ENCODE measurements around the gene C10orf71. TPM values are rescaled to one million over a fixed set of nuclear protein-coding genes. Genes with fewer than 3 reads are reported as not detected.

Gene C10orf71
- total RNA-seq, 2 donors from 2014 or later, result 0.26 to 0.99 TPM

- ATAC-seq (no peak), DNase-seq (no peak)
- intact Hi-C loops (cut with DNase I), result no loop called here
- peaks cover 19% of the 10 kb centered on the region for H3K4me1 ChIP-seq
- no peak for TF ChIP-seq POLR2A (IDR thresholded peaks at IDR 0.05)
- TF ChIP-seq, protein P1, sequence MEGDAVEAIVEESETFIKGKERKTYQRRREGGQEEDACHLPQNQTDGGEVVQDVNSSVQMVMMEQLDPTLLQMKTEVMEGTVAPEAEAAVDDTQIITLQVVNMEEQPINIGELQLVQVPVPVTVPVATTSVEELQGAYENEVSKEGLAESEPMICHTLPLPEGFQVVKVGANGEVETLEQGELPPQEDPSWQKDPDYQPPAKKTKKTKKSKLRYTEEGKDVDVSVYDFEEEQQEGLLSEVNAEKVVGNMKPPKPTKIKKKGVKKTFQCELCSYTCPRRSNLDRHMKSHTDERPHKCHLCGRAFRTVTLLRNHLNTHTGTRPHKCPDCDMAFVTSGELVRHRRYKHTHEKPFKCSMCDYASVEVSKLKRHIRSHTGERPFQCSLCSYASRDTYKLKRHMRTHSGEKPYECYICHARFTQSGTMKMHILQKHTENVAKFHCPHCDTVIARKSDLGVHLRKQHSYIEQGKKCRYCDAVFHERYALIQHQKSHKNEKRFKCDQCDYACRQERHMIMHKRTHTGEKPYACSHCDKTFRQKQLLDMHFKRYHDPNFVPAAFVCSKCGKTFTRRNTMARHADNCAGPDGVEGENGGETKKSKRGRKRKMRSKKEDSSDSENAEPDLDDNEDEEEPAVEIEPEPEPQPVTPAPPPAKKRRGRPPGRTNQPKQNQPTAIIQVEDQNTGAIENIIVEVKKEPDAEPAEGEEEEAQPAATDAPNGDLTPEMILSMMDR (IDR thresholded peaks at IDR 0.05), result no peak
- H3K27me3 ChIP-seq, result no peaks in the 10 kb centered on the region
- H3K4me3 ChIP-seq, result no peak overlapping the region
- no peaks in the 10 kb centered on the region for H3K9me3 ChIP-seq
- H3K36me3 ChIP-seq (replicated peaks in 1 of 2; ENCODE audit: insufficient read depth in 1 of 2, low read depth in 2 of 2), result no peaks in the 10 kb centered on the region
- H3K27ac ChIP-seq, result no peak overlapping the region
- WGBS, 2 donors, result 27 to 41% methylated on average over 2 of the region's 2 CpGs
These were observed 58.9 kb downstream of the C10orf71 start for GRCh38 chr10:49357910-49358309.

DNA sequence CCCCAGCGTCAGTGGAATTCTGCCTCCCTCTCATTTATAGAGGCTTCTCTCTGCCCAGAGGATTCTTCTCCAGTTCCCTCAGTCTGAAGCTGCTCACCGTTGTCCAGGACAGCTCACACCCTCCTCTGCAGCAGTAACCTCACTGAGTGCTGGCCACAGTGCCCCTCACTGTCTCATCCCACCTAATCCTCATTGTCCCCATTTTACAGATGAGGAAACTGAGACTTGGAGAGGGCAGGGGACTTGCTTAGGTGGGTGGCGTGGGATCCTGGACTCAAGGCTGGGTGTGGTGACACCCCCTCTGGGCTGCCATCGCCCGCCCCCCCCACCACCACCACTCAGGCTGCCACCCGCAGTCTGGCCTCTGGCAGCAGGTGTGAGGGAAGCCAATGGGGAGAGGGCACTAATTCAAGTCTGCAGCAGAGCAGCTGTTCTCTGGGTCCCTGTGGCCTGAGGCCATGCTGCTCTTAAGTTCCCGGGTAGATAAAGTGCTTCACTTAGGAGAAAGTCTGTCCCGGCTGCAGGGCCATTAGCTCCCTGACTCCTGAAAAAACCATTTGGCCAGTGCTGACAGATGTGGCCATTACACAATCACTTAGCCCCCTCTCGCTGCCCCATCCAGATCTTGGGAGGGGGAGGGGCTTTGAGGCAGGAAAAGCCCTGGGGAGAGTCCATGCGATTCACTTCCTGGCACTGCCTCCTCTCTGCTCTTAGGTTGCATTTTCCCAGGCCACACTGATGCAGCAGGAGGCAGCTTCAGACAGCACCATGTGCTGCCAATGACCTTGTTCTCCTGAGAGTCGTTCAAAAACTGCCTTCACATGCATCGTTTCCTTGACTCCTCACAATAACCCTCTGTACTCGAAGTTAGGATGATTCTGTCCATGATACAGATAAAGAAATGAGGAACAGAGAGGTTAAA lies 60.6 kb downstream of the C10orf71 start:
- H3K27me3 ChIP-seq, result no peaks in the 10 kb centered on the region
- intact Hi-C loops (cut with DNase I), result no loop called here
- WGBS, 2 donors, result 43 to 47% methylated on average over 12 of the region's 13 CpGs
- DNase-seq, result no peak
- H3K36me3 ChIP-seq (replicated peaks in 1 of 2; ENCODE audit: insufficient read depth in 1 of 2, low read depth in 2 of 2), result no peaks in the 10 kb centered on the region
- no peak for ATAC-seq
- H3K4me3 ChIP-seq, result no peak overlapping the region
- H3K4me1 ChIP-seq, result peaks cover 24% of the 10 kb centered on the region
- no peak overlapping the region for H3K27ac ChIP-seq
- TF ChIP-seq, protein P1 (IDR thresholded peaks at IDR 0.05), result no peak
- TF ChIP-seq POLR2A (IDR thresholded peaks at IDR 0.05), result no peak
- no peaks in the 10 kb centered on the region for H3K9me3 ChIP-seq

- no peaks in the 10 kb centered on the region for H3K36me3 ChIP-seq (replicated peaks in 1 of 2; ENCODE audit: insufficient read depth in 1 of 2, low read depth in 2 of 2)
- intact Hi-C loops (cut with DNase I), result no loop called here
- H3K9me3 ChIP-seq, result no peaks in the 10 kb centered on the region
- DNase-seq (no peak), ATAC-seq (no peak)
- no peaks in the 10 kb centered on the region for H3K27me3 ChIP-seq
- TF ChIP-seq POLR2A (IDR thresholded peaks at IDR 0.05), result no peak
- TF ChIP-seq, protein P1 (IDR thresholded peaks at IDR 0.05), result no peak
- H3K27ac ChIP-seq, result no peak overlapping the region
- WGBS, 2 donors, result 69 to 72% methylated on average over 7 to 15 of the region's 15 CpGs
- peaks cover 24% of the 10 kb centered on the region for H3K4me1 ChIP-seq
- H3K4me3 ChIP-seq, result no peak overlapping the region
These were observed 61.6 kb downstream of the C10orf71 start for GRCh38 chr10:49360271-49361177.

GRCh38 chr10:49361178-49361554 lies 62.2 kb downstream of the C10orf71 start:
- H3K4me1 ChIP-seq, result peaks cover 24% of the 10 kb centered on the region
- H3K27me3 ChIP-seq, result no peaks in the 10 kb centered on the region
- H3K27ac ChIP-seq, result no peak overlapping the region
- no peak for DNase-seq
- no peaks in the 10 kb centered on the region for H3K9me3 ChIP-seq
- WGBS, 2 donors, result 73 to 95% methylated on average over 7 to 8 of the region's 8 CpGs
- TF ChIP-seq, protein P1 (IDR thresholded peaks at IDR 0.05), result no peak
- no peak for TF ChIP-seq POLR2A (IDR thresholded peaks at IDR 0.05)
- no peak overlapping the region for H3K4me3 ChIP-seq
- H3K36me3 ChIP-seq (replicated peaks in 1 of 2; ENCODE audit: insufficient read depth in 1 of 2, low read depth in 2 of 2), result no peaks in the 10 kb centered on the region
- intact Hi-C loops (cut with DNase I), result no loop called here
- ATAC-seq, result no peak

Data from body of pancreas (tissue), 4 donors.